ENCODE data around the gene LRRC8A. TPM values are rescaled to one million over a fixed set of nuclear protein-coding genes. Genes with fewer than 3 reads are reported as not detected.

The LRRC8A gene
- total and polyA plus RNA-seq, 2 of the 13 experiments (the other 11 are each of a cell fraction or from before 2014, with no cell fraction given) = 16.1 to 40.6 TPM

DNA sequence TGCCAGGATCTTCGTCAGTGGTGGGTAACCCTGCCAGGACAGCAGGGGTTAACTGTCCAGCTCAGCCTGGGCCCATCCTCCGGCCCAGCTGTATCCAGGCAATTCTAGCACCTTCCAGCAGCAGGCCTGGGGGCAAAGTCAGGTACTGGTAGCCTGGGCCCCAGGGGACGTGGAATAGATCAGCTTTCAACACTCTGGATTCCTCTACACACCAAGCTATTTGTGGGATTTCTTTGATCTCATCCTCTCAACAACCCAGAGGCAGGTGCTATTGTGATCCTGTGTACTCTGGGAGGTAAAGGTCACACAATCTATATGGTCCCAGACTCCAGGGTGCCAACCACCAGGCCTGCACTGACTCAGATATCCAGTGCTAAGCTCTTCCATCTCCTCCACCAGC, 43.6 kb upstream of the LRRC8A start (continued):
- TF ChIP-seq DBP (CRISPR knock-in tag; IDR thresholded peaks at IDR 0.05; ENCODE audit: not compliant biosample characterization) (no peak), TBX3 (IDR thresholded peaks at IDR 0.05; ENCODE audit: borderline replicate concordance) (peak; percentile 96), FOSL2 (CRISPR knock-in tag; IDR thresholded peaks at IDR 0.05) (peak; percentile 29; the same call in 1 of the 2 replicates), ZNF839 (CRISPR knock-in tag; IDR thresholded peaks at IDR 0.05; ENCODE audit: borderline replicate concordance) (no peak), REL (CRISPR knock-in tag; conservative IDR thresholded peaks at IDR 0.05) (no peak), ZSCAN9 (CRISPR knock-in tag; IDR thresholded peaks at IDR 0.05; ENCODE audit: borderline replicate concordance) (no peak), ZBTB37 (CRISPR knock-in tag; IDR thresholded peaks at IDR 0.05) (0 out of 2 replicates have a peak, but pooled peaks have one; percentile 57), ARID3A (IDR thresholded peaks at IDR 0.05; ENCODE audit: low read depth, low read length) (peak; percentile 65), FOXO1 (CRISPR knock-in tag; IDR thresholded peaks at IDR 0.05) (peak; percentile 66; the same call in 1 of the 2 replicates), NFE2L2 (IDR thresholded peaks at IDR 0.05; ENCODE audit: low read length) (no peak), SP2 (CRISPR knock-in tag; IDR thresholded peaks at IDR 0.05) (no peak), ZNF207 (IDR thresholded peaks at IDR 0.05; ENCODE audit: borderline replicate concordance) (no peak), JDP2 (CRISPR knock-in tag; IDR thresholded peaks at IDR 0.05; ENCODE audit: borderline replicate concordance) (no peak), PHF5A (CRISPR knock-in tag; IDR thresholded peaks at IDR 0.05; ENCODE audit: low read depth, unreplicated experiment) (peak; percentile 32), GFI1 (CRISPR knock-in tag; IDR thresholded peaks at IDR 0.05; ENCODE audit: borderline replicate concordance) (0 out of 2 replicates have a peak, but pooled peaks have one; percentile 53), FOXP1 (IDR thresholded peaks at IDR 0.05) (no peak; the same call in 1 of the 2 replicates), FOXP1 (CRISPR knock-in tag; IDR thresholded peaks at IDR 0.05) (peak; percentile 72; the same call in 1 of the 2 replicates)
- TF ChIP-seq, protein P1, sequence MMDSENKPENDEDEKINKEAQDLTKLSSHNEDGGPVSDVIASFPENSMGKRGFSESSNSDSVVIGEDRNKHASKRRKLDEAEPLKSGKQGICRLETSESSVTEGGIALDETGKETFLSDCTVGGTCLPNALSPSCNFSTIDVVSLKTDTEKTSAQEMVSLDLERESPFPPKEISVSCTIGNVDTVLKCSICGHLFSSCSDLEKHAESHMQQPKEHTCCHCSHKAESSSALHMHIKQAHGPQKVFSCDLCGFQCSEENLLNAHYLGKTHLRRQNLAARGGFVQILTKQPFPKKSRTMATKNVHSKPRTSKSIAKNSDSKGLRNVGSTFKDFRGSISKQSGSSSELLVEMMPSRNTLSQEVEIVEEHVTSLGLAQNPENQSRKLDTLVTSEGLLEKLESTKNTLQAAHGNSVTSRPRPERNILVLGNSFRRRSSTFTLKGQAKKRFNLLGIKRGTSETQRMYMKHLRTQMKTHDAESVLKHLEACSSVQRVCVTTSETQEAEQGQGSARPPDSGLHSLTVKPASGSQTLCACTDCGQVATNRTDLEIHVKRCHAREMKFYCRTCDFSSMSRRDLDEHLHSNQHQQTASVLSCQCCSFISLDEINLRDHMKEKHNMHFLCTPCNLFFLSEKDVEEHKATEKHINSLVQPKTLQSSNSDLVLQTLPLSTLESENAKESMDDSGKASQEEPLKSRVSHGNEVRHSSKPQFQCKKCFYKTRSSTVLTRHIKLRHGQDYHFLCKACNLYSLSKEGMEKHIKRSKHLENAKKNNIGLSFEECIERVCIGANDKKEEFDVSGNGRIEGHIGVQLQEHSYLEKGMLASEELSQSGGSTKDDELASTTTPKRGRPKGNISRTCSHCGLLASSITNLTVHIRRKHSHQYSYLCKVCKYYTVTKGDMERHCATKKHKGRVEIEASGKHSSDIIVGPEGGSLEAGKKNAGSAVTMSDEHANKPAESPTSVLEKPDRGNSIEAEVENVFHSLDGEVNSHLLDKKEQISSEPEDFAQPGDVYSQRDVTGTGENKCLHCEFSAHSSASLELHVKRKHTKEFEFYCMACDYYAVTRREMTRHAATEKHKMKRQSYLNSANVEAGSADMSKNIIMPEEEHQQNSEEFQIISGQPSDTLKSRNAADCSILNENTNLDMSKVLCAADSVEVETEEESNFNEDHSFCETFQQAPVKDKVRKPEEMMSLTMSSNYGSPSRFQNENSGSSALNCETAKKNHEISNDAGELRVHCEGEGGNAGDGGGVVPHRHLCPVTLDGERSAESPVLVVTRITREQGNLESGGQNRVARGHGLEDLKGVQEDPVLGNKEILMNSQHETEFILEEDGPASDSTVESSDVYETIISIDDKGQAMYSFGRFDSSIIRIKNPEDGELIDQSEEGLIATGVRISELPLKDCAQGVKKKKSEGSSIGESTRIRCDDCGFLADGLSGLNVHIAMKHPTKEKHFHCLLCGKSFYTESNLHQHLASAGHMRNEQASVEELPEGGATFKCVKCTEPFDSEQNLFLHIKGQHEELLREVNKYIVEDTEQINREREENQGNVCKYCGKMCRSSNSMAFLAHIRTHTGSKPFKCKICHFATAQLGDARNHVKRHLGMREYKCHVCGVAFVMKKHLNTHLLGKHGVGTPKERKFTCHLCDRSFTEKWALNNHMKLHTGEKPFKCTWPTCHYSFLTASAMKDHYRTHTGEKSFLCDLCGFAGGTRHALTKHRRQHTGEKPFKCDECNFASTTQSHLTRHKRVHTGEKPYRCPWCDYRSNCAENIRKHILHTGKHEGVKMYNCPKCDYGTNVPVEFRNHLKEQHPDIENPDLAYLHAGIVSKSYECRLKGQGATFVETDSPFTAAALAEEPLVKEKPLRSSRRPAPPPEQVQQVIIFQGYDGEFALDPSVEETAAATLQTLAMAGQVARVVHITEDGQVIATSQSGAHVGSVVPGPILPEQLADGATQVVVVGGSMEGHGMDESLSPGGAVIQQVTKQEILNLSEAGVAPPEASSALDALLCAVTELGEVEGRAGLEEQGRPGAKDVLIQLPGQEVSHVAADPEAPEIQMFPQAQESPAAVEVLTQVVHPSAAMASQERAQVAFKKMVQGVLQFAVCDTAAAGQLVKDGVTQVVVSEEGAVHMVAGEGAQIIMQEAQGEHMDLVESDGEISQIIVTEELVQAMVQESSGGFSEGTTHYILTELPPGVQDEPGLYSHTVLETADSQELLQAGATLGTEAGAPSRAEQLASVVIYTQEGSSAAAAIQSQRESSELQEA (CRISPR knock-in tag; IDR thresholded peaks at IDR 0.05; ENCODE audit: not compliant biosample characterization) = no peak
